Midbrain (tissue), 1 donor: ENCODE measurements around the gene LINC00237.

Experiments
- DNase-seq: peaks from one replicate; lab custom pipeline; 2025; lab: John Stamatoyannopoulos, UW

LINC00237 gene

DNA sequence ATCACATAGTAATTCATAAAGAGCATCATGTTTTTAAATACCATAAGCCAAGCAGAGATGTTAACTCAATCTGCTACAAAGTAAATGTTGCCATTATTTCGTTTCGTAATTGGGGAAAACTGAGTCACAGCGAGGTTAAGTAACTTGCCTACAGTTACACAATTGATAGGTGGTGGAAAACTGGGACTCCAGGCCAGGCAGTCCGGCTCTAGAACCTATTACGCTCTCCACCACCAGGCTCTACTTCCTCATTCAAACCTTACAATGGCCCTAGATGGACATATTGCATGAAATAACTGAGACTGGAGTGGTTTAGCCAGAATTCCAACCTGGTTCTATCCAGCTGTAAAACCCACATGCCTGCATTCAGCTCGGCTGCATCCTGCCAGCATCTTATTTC is 58.2 kb downstream of the LINC00237 start:
- DNase-seq = no peak

DNA sequence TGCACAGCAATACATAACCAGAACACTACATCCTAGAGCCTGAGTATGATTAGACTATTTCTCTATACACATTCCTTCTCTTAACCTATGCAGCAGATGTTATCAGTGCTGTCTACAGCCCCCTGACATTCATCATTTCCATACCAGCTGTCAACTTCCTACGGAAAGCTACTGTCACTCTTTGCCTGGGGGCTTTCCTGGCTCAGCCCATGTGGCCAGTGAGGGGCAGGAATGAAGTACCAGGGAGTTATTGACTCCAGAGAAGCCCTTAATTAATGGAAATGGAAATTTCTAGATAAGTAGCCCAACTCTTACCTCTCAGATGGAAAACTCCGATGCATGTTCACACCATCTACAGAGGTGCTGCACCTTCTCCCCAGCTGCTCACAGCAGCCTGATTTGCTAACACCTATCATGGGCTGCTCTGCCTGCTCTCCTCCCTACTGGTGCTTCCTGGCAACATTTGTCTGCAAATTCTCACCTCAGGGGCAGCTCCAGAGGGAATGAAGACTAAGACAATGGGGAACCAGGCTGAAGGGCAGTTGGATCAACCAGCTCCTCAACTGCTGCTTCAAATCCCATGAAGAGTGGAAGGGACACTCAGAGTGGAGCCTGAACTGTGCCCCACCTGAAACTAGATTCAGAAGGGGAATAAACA is 59.6 kb downstream of the LINC00237 start:
- DNase-seq = no peak
